HepG2 (cell line): ENCODE data around the gene PVRIG. TPM values are rescaled to one million over a fixed set of nuclear protein-coding genes. Genes with fewer than 3 reads are reported as not detected.
"Not testable (repeated sequence)": the region's sequence is repeated elsewhere in the genome, so short reads cannot be mapped to it uniquely, and the experiment has no call there.

Experiments
- ATAC-seq: fragments of 200-7000 bp; cut with Tn5 transposase; 3 replicates; pipeline ENCODE4 v1.9.1; 2020; ENCODE audit warnings: mild to moderate bottlenecking, moderate library complexity
- BruUV-seq: library from RNA; stranded (reverse); fragments of 400-500 nt; replicated peaks from 2 replicates; lab custom pipeline; 2021; lab: Mats Ljungman, UMichigan
- CTCF ChIA-PET: fragments of 300-600 bp; formaldehyde crosslinking; extraction: SDS; loops from one replicate; lab custom pipeline; 2021; ENCODE audit warnings: low total read pairs, inconsistent platforms, low intra/inter-chr PET ratio; lab: Yijun Ruan, JAX
- POLR2A ChIA-PET: fragments of 350-600 bp; sonication (Branson Sonifier 250); formaldehyde crosslinking; loops from one replicate; lab custom pipeline; 2020; ENCODE audit warnings: antibody characterized with exemption, inconsistent platforms; lab: Yijun Ruan, JAX
- DNase-seq: peaks from one replicate; pipeline ENCODE4 v3.0.0-alpha.2; 2015; ENCODE audit warnings: low spot score
- FAIRE-seq: peaks from 3 replicates; lab custom pipeline; 2011; peaks lifted over from hg19 to GRCh38; lab: Jason Lieb, UNC
- H2AFZ ChIP-seq: one replicate; pipeline ENCODE4 v1.6.1; 2011; ENCODE audit warnings: low read length, inconsistent platforms
- H3K27ac ChIP-seq: fragments of 300-600 bp; 3 replicates; pipeline ENCODE4 v1.8.0; 2011; ENCODE audit warnings: mixed run types, mild to moderate bottlenecking, mixed read lengths, low read length, inconsistent platforms; ENCODE audit not compliant: insufficient read depth; ENCODE audit errors: extremely low read length
- H3K27me3 ChIP-seq, 2 experiments: fragments of 200-600 bp in 1 of 2; 2 replicates in 1 of 2; 3 replicates in 1 of 2; pipeline versions ENCODE4 v1.6.0 to v1.8.0; 2011; ENCODE audit warnings: low read length in 2 of 2, mild to moderate bottlenecking in 2 of 2, moderate library complexity in 2 of 2, inconsistent platforms in 1 of 2; ENCODE audit not compliant: insufficient read depth in 2 of 2, control insufficient read depth in 1 of 2
- H3K36me3 ChIP-seq, 2 experiments: fragments of 200-600 bp in 1 of 2; replicated peaks in 1 of 2; 2 replicates in 1 of 2; 3 replicates in 1 of 2; pipeline versions ENCODE4 v1.5.1 to v1.8.0; 2011; ENCODE audit warnings: low read length in 2 of 2, inconsistent platforms in 1 of 2; ENCODE audit not compliant: insufficient read depth in 2 of 2, control insufficient read depth in 1 of 2
- H3K4me1 ChIP-seq: 2 replicates; pipeline ENCODE4 v1.5.1; 2012; ENCODE audit warnings: low read length, inconsistent platforms; ENCODE audit not compliant: insufficient read depth
- H3K4me2 ChIP-seq: 2 replicates; pipeline ENCODE4 v1.6.0; 2011; ENCODE audit warnings: low read depth, low read length, inconsistent platforms
- H3K4me3 ChIP-seq, 3 experiments: fragments of 200-600 bp in 1 of 3; sonication (generic), shearing (Covaris generic) in 1 of 3; replicated peaks in 1 of 3; 2 replicates each; pipeline ENCODE4 v1.5.1; 2011 to 2016; ENCODE audit warnings: low read length in 3 of 3, inconsistent platforms in 2 of 3, low read depth in 2 of 3, mild to moderate bottlenecking in 2 of 3, control low read depth in 1 of 3, mixed read lengths in 1 of 3; ENCODE audit not compliant: insufficient read depth in 1 of 3
- H3K79me2 ChIP-seq: one replicate; pipeline ENCODE4 v1.6.1; 2011; ENCODE audit warnings: low read length, inconsistent platforms; ENCODE audit not compliant: insufficient read depth
- H3K9ac ChIP-seq: 2 replicates; pipeline ENCODE4 v1.6.0; 2011; ENCODE audit warnings: mild to moderate bottlenecking, low read depth, low read length, inconsistent platforms; ENCODE audit not compliant: insufficient read depth
- H3K9me3 ChIP-seq: 2 replicates; pipeline ENCODE4 v1.5.1; 2012; ENCODE audit warnings: mild to moderate bottlenecking, low read length
- H4K20me1 ChIP-seq: 2 replicates; pipeline ENCODE4 v1.6.0; 2011; ENCODE audit warnings: inconsistent platforms, mild to moderate bottlenecking, low read length, moderate library complexity; ENCODE audit not compliant: insufficient read depth
- AGO1 ChIP-seq: fragments of 200-400 bp; formaldehyde crosslinking; IDR thresholded peaks from 2 replicates; pipeline ENCODE4 v1.6.1; 2017; ENCODE audit warnings: mild to moderate bottlenecking, low read depth, low read length, moderate library complexity; ENCODE audit not compliant: poor library complexity, severe bottlenecking
- CSRNP1 ChIP-seq: sonication (generic); formaldehyde crosslinking; IDR thresholded peaks from 2 replicates; pipeline ENCODE4 v1.8.1; 2023; ENCODE audit warnings: mild to moderate bottlenecking, missing genetic modification reagents
- NFYC ChIP-seq: IDR thresholded peaks from 2 replicates; pipeline ENCODE4 v1.6.1; 2016; ENCODE audit warnings: missing genetic modification reagents, missing compliant biosample characterization
- RFX3 ChIP-seq: IDR thresholded peaks from 2 replicates; pipeline ENCODE4 v1.6.1; 2016; ENCODE audit warnings: missing biosample characterization, missing genetic modification reagents
- TIGD3 ChIP-seq: sonication (generic); formaldehyde crosslinking; IDR thresholded peaks from 2 replicates; pipeline ENCODE4 v1.5.1; 2020; ENCODE audit warnings: mild to moderate bottlenecking, missing genetic modification reagents, borderline replicate concordance
- ZBTB4 ChIP-seq: sonication (generic); formaldehyde crosslinking; IDR thresholded peaks from 2 replicates; pipeline ENCODE4 v1.4.0; 2020; ENCODE audit warnings: missing genetic modification reagents, mild to moderate bottlenecking, borderline replicate concordance
- ZBTB42 ChIP-seq: sonication (generic); formaldehyde crosslinking; IDR thresholded peaks from 2 replicates; pipeline ENCODE4 v1.5.0; 2020; ENCODE audit warnings: mild to moderate bottlenecking, missing genetic modification reagents
- ZMAT3 ChIP-seq: sonication (generic); formaldehyde crosslinking; conservative IDR thresholded peaks from 2 replicates; pipeline ENCODE4 v1.7.0; 2021; ENCODE audit warnings: missing genetic modification reagents
- ZNF225 ChIP-seq: sonication (generic); formaldehyde crosslinking; IDR thresholded peaks from 2 replicates; pipeline ENCODE4 v1.4.0; 2020; ENCODE audit warnings: mild to moderate bottlenecking, missing genetic modification reagents
- ZNF367 ChIP-seq: sonication (generic); formaldehyde crosslinking; IDR thresholded peaks from 2 replicates; pipeline ENCODE4 v1.4.0; 2020; ENCODE audit warnings: missing genetic modification reagents, borderline replicate concordance
- ZNF768 ChIP-seq: sonication (generic); formaldehyde crosslinking; IDR thresholded peaks from 2 replicates; pipeline ENCODE4 v1.4.0; 2020; ENCODE audit warnings: missing genetic modification reagents
- WGBS: methylation state at CpG from one replicate; pipeline ENCODE4 v1.1.6; 2017; ENCODE audit warnings: low lambda C conversion rate; 5-methylcytosine and 5-hydroxymethylcytosine counted together
- in situ Hi-C: cut with HindIII; loops from 2 replicates; pipeline ENCODE4 v1.10.0; 2017; ENCODE audit warnings: low pct_unique_long_range_greater_than_20kb; ENCODE audit not compliant: extremely low pct_ligation_motif_present
- intact Hi-C: fragments of 100-400 bp; cut with micrococcal nuclease; formaldehyde crosslinking; loops from one replicate; pipeline ENCODE4 v1.10.0; 2022; ENCODE audit not compliant: unreplicated experiment
- polyA plus RNA-seq, 8 experiments: library from polyadenylated mRNA; depleted of rRNA in 3 of 8; stranded (reverse) in 7 of 8; unstranded in 1 of 8; fragments of >200 nt; fragmentation: Illumina TruSeq in 4 of 8; extraction: Trizol in 4 of 8; gene quantifications; 2 replicates each; pipeline versions ENCODE4 v1.2.1 to v1.2.3, GENCODE V29; 2011 to 2016; ENCODE audit warnings: low read depth in 4 of 8, missing spikeins in 1 of 8, mixed read lengths in 1 of 8; ENCODE audit not compliant: insufficient read depth in 1 of 8
- total RNA-seq, 5 experiments: library from RNA; depleted of rRNA; stranded (reverse); fragments of >200 nt; fragmentation: Illumina TruSeq; extraction: Trizol; gene quantifications; 2 replicates each; pipeline ENCODE4 v1.2.3, GENCODE V29; 2016; ENCODE audit warnings: low read depth in 1 of 5

Gene PVRIG
- total and polyA plus RNA-seq, 2 of the 13 experiments (the other 11 are each of a cell fraction or from before 2014, with no cell fraction given) = not detected

GRCh38 chr7:100191775-100192174 is 28.0 kb upstream of the PVRIG start (continued):
- TF ChIP-seq ZBTB4 (CRISPR knock-in tag) (no peak), AGO1 (no peak), ZNF367 (CRISPR knock-in tag) (no peak), ZNF768 (no peak), ZNF225 (CRISPR knock-in tag) (no peak), TIGD3 (CRISPR knock-in tag) (no peak), ZMAT3 (CRISPR knock-in tag) (no peak), NFYC (CRISPR knock-in tag) (no peak), ZBTB42 (no peak), RFX3 (CRISPR knock-in tag) (no peak), CSRNP1 (no peak)

GRCh38 chr7:100192281-100192862 is 27.4 kb upstream of the PVRIG start:
- H3K36me3 ChIP-seq, H3K4me1 ChIP-seq, H3K4me2 ChIP-seq, POLR2A ChIA-PET, DNase-seq, H3K27me3 ChIP-seq, BruUV-seq, H3K27ac ChIP-seq, in situ Hi-C loops, CTCF ChIA-PET, H2AFZ ChIP-seq, intact Hi-C loops, ATAC-seq, H4K20me1 ChIP-seq, H3K4me3 ChIP-seq, FAIRE-seq, H3K9ac ChIP-seq, H3K9me3 ChIP-seq, H3K79me2 ChIP-seq: not testable (repeated sequence)
- WGBS = 47% methylated on average over 6 of the region's 6 CpGs
